Thyroid gland (tissue), 4 donors: ENCODE data around the gene RIPK3. TPM values are rescaled to one million over a fixed set of nuclear protein-coding genes. Genes with fewer than 3 reads are reported as not detected.
"Not testable (repeated sequence)": the region's sequence is repeated elsewhere in the genome, so short reads cannot be mapped to it uniquely, and the experiment has no call there.

Experiments used
- DNase-seq, 2 donors: peaks; one replicate each; pipeline ENCODE4 v3.0.0-alpha.2; 2019
- H3K27ac ChIP-seq, 3 donors: fragments of 200-600 bp; sonication (generic); 1 replicate in 2 of 3; 2 replicates in 1 of 3; pipeline ENCODE4 v1.5.1; 2016 to 2019; ENCODE audit warnings: mild to moderate bottlenecking in 1 of 3, moderate library complexity in 1 of 3
- H3K27me3 ChIP-seq: fragments of 200-600 bp; sonication (generic); one replicate; pipeline ENCODE4 v1.5.1; 2019
- H3K36me3 ChIP-seq, 2 donors: fragments of 200-600 bp; sonication (generic); one replicate each; pipeline ENCODE4 v1.5.1; 2016 to 2019
- H3K4me1 ChIP-seq, 2 donors: fragments of 200-600 bp; sonication (generic); one replicate each; pipeline ENCODE4 v1.5.1; 2017 to 2019
- H3K4me3 ChIP-seq, 3 donors: fragments of 200-600 bp; sonication (generic); replicated peaks in 1 of 3; 1 replicate in 2 of 3; 2 replicates in 1 of 3; pipeline ENCODE4 v1.5.1; 2016; ENCODE audit warnings: mild to moderate bottlenecking in 1 of 3
- H3K9me3 ChIP-seq: fragments of 200-600 bp; sonication (generic); one replicate; pipeline ENCODE4 v1.5.1; 2017
- POLR2A ChIP-seq, 2 donors: fragments of 450-650 bp; IDR thresholded peaks; one replicate each; pipeline ENCODE4 v1.6.1; 2017; ENCODE audit warnings: antibody characterized with exemption in 2 of 2, mild to moderate bottlenecking in 2 of 2, moderate library complexity in 1 of 2
- WGBS, 2 donors: methylation state at CpG; one replicate each; pipeline ENCODE4 v1.1.5; 2017; 5-methylcytosine and 5-hydroxymethylcytosine counted together
- intact Hi-C: fragments of 100-400 bp; cut with DNase I; formaldehyde crosslinking; loops from one replicate; pipeline ENCODE4 v1.15.1; 2023
- total RNA-seq, 4 donors: library from RNA; depleted of rRNA; stranded (reverse); fragments of >200 nt; gene quantifications; one replicate each; pipeline ENCODE4 v1.2.3, GENCODE V29; 2016
- TF ChIP-seq, protein P1 (sequence below), 6 experiments: fragments of 200-600 bp in 3 of 6; fragments of 450-650 bp in 3 of 6; sonication (generic) in 3 of 6; IDR thresholded peaks; one replicate each; pipeline ENCODE4 v1.5.1; 2016 to 2019; ENCODE audit warnings: antibody characterized with exemption in 6 of 6, mild to moderate bottlenecking in 2 of 6, inconsistent platforms in 1 of 6, moderate library complexity in 1 of 6

Gene RIPK3
- 10 to 100 TPM; 12.4 to 21.3 (median 18.4) TPM for total RNA-seq

DNA sequence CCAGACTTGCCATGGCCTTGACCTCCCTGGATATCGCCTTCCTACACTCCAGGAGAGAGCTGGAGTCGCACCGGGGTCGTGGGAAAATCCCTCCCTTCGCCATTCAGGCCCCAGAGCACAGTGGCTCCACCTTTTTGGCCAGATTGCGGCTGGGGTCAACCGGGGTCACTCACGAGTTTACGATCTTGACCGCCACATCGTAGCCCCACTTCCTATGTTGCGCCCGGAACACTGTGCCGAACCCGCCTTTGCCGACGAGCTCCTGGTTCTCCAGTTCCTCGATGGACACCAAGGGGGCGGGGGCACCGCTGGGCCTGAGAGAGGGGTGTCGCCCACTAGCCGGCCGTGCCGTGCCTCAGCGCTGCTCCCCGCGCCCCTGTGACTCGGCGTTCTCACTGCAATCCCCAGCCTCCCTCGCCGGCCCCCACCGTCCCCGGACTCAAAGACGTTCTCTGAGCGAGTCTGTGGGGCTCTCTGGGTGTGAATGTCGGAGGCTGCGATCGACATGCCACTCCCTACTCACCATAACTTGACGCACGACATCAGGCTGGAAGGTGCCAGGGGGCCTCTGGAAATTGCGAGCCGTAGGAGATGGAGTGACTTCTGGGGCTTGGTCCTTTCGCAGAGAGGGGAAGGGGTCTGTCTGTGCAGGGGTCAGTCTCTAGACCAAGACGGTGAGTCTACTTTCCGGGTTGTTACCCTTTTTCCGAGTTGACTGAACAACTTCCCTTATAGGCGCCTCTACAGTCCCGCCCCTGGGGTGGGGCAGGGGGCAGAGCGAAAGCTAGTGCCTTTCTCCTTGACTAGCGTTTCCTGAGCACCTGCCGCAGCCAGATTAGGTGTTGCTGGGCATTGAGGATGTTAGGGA lies at the start of gene RIPK3:
TSS of gene RIPK3 (minus strand) at position 708 of the 868 bp plus-strand sequence. CDS start at position 543, 165 bp downstream.
- TF ChIP-seq POLR2A (IDR thresholded peaks at IDR 0.05) = peak in 1 of 2 donors; percentile 48
- TF ChIP-seq, protein P1, sequence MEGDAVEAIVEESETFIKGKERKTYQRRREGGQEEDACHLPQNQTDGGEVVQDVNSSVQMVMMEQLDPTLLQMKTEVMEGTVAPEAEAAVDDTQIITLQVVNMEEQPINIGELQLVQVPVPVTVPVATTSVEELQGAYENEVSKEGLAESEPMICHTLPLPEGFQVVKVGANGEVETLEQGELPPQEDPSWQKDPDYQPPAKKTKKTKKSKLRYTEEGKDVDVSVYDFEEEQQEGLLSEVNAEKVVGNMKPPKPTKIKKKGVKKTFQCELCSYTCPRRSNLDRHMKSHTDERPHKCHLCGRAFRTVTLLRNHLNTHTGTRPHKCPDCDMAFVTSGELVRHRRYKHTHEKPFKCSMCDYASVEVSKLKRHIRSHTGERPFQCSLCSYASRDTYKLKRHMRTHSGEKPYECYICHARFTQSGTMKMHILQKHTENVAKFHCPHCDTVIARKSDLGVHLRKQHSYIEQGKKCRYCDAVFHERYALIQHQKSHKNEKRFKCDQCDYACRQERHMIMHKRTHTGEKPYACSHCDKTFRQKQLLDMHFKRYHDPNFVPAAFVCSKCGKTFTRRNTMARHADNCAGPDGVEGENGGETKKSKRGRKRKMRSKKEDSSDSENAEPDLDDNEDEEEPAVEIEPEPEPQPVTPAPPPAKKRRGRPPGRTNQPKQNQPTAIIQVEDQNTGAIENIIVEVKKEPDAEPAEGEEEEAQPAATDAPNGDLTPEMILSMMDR (IDR thresholded peaks at IDR 0.05) = no peak
- H3K4me3 ChIP-seq = peak within 1 kb of the TSS; percentile 19 to 61 (median 36)
- H3K27me3 ChIP-seq = no peaks in the 10 kb centered on the region
- peak; percentile 70 to 75 for DNase-seq
- no peaks in the 10 kb centered on the region for H3K36me3 ChIP-seq
- intact Hi-C loops = no loop called here
- 29 to 32% methylated on average over 23 to 48 of the region's 51 CpGs for WGBS, 2 donors
- peaks cover 1 to 53% of the 10 kb centered on the region in 2 donors for H3K4me1 ChIP-seq
- H3K9me3 ChIP-seq = no peaks in the 10 kb centered on the region
- H3K27ac ChIP-seq = peak within 1 kb of the TSS in 2 of 3 donors; percentile 24 to 29

DNA sequence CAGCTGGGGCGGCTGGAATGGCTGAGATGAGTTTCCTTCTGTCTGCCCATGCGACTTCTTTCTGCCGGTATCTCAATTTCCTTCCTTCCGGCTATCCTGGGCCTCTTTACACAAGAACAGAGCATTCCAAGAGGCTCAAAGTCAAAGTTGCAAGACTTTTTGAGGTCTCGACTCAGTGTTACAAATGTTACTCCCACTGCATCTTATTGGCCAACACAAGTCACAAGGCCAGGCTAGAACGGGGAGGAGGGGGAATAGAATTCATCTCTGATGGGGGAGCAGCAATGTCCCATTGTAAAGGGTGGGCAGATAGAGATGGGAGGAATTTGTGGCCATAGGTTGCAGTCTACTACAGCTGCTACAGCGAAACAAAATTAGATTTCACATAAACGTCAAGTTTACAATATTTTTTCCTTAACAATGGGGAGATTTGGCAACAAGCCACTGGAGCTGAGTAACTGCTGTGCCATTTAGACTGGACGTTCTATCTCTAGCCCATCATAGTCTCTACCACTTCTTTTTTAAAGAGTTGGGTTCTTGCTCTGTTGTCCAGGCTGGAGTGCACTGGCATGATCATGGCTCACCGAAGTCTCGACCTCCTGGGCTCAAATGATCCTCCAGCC lies 49.5 kb upstream of the RIPK3 start:
- DNase-seq = no peak
- Histone ChIP-seq H3K4me1 (peaks cover 5 to 7% of the 10 kb centered on the region in 2 donors), H3K27me3 (no peaks in the 10 kb centered on the region), H3K4me3 (no peak overlapping the region), H3K36me3 (no peaks in the 10 kb centered on the region), H3K9me3 (no peaks in the 10 kb centered on the region), H3K27ac (no peak overlapping the region)
- 68 to 75% methylated on average over 11 of the region's 11 CpGs for WGBS, 2 donors
- intact Hi-C loops = no loop called here
- TF ChIP-seq, protein P1 (IDR thresholded peaks at IDR 0.05) = no peak
- TF ChIP-seq POLR2A (IDR thresholded peaks at IDR 0.05) = no peak

DNA sequence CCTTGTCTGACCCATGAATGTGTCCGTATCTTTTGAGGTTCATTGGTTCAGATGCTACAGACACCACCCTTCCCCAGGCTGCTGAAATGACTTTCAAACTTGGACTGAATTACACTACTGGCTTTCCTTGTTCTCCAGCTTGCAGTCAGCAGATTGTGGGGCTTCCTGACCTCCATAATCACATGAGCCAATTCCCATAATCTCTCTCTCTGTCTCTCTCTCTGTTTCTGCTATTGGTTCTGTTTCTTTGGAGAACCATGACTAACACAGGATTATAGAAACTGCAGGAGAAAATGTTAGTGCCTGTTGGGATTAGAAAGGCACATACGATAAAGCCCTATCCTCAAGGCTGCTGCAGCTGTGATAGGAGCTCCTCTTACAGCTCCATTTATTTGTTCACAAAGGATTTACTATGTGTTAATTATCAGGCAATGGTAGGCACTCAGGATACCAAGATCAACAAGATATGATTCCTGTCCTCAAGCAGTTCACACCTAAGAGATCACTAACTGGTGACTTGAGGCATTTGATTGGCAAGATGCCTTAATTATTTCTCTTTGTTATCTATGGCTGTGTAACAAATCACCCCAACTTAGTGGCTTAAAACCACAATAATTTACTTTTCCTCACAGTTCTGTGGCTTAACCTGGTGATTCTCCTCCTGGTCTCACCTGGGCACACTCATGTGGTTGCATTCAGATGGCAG lies 48.8 kb upstream of the RIPK3 start:
- Histone ChIP-seq H3K4me1 (peaks cover 5 to 7% of the 10 kb centered on the region in 2 donors), H3K36me3 (no peaks in the 10 kb centered on the region), H3K4me3 (no peak overlapping the region), H3K27me3 (no peaks in the 10 kb centered on the region), H3K9me3 (no peaks in the 10 kb centered on the region), H3K27ac (no peak overlapping the region)
- 75 to 78% methylated on average over 2 of the region's 2 CpGs for WGBS, 2 donors
- DNase-seq = no peak
- intact Hi-C loops = no loop called here
- TF ChIP-seq, protein P1 (IDR thresholded peaks at IDR 0.05) = no peak
- TF ChIP-seq POLR2A (IDR thresholded peaks at IDR 0.05) = no peak

DNA sequence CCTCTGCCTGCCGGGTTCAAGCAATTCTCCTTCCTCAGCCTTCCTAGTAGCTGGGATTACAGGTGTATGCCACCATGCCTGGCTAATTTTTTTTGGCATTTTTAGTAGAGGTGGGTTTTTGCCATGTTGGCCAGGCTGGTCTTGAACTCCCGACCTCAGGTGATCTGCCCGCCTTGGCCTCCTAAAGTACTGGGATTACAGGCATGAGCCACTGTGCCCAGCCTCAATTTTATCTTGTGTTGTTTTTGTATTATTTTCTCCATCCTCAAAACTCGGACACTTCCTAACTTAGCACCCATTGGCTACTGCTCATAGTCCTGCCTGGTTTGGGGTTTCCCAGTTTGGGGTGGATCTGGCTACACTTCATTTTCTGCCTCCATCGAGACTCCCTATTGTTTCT lies 47.8 kb upstream of the RIPK3 start:
- intact Hi-C loops, H3K36me3 ChIP-seq, H3K27me3 ChIP-seq, H3K9me3 ChIP-seq, H3K4me3 ChIP-seq, H3K27ac ChIP-seq, H3K4me1 ChIP-seq, DNase-seq: not testable (repeated sequence)
- WGBS, 2 donors = 89 to 92% methylated on average over 5 of the region's 5 CpGs

DNA sequence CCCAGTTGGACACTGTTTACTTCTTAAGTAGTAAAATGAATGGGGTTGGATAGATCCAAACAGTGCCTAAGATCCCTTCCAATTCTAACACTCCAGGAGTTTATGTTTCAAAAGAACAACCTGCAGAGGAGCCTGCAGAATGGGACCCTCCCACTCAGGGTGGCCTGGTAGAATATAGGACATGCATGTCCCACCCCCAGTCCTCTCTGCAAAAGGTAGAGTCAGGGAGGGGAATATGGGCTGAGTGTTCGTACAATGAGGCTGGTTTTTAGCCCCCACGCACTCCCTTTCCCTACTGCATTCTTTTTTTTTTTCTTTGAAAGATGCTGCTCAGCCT lies 47.2 kb upstream of the RIPK3 start:
- TF ChIP-seq, protein P1 (IDR thresholded peaks at IDR 0.05) = no peak
- TF ChIP-seq POLR2A (IDR thresholded peaks at IDR 0.05) = no peak
- WGBS, 2 donors = 92 to 93% methylated on average over 2 of the region's 2 CpGs
- H3K27ac ChIP-seq = no peak overlapping the region
- no peaks in the 10 kb centered on the region for H3K9me3 ChIP-seq
- no peaks in the 10 kb centered on the region for H3K36me3 ChIP-seq
- peaks cover under 1 to 3% of the 10 kb centered on the region in 2 donors for H3K4me1 ChIP-seq
- no peaks in the 10 kb centered on the region for H3K27me3 ChIP-seq
- intact Hi-C loops = no loop called here
- no peak for DNase-seq
- H3K4me3 ChIP-seq = no peak overlapping the region
